HuH-7 (cell line): ENCODE data around the gene POLR3B.
"Not testable (repeated sequence)": the region's sequence is repeated elsewhere in the genome, so short reads cannot be mapped to it uniquely, and the experiment has no call there.

Experiments
- DNase-seq: peaks from one replicate; pipeline ENCODE4 v3.0.0; 2011; ENCODE audit warnings: low spot score

The POLR3B gene

DNA sequence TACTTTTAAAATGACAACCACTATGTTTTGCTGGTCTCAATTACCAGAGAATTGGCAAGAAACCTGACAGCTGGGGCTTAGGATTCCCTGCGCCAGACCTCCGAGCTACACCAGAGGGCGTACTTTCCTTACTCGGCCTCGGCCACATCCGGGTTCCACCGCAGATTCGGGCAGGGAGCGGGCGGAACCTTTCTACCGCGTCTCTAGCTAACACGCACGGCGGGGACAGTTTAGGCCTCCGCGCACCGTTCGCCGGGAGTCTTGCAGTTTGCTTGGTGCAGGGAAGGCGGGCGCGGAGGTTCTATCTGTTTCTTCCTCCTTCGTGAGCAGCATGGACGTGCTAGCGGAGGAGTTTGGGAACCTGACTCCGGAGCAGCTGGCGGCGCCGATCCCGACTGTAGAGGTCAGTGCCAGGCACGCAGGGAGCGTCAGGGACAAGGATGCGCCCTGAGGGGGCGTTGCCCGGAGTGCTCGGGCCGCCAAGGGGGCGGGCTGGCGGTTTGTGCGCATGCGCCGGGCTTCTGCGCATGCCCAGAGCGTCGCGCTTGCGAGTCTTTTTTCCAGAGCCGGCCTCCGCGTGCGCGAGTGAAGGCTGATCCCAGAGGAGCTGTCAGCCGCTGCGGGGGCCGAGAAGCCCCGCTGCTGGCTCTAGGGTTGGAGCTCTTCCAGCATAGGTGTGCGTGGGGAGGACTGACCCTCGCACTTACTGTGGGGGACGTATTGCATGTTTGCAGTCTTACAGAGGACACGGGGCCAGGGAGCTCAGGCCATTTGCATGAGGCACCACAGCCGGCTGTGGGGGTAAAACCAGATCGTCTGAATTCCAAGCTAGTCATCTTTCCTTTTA lies at the start of gene POLR3B:
Gene POLR3B, plus strand, starts transcription at position 200 of the 847 bp plus-strand sequence. Its CDS starts 132 bp downstream, at position 332.
- peak; percentile 88 for DNase-seq

DNA sequence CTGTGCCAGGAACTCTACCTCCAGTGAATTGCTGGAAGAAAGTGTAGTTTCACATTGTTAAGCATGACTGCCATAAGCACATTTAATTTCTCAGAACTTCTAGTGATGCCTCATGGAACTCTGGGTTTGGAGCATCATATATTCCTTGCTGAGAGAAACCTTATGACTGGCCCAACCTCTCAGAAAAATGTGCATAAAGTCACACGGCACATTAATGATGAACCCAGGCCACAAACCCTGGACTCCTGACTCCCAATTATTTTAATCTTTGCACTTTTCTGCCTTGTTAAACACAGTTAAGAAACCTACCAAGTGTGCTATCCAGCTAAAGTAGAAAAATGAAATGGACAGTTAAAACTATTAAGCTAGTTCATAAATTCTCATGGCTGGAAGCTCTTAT lies 49.4 kb upstream of the POLR3B start:
- no peak for DNase-seq

DNA sequence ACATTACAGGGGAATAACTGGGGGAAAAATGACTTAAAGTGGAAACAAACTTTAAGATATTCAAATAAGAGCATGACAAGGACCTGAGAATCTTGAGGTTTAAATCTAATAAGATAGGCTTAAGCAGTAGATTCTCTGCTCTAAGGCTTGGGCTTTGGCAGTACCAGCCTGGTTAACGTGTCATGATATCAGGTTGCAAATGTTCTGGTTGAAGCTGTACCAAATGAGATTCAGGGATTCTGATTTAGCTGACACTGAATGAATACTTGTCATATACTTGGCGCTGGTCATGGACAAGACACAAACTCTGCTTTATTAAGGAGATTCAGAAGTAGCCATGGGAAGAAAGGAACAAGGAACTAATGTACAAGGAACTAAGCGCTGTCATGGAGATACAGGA lies 48.9 kb upstream of the POLR3B start:
- DNase-seq, result no peak

DNA sequence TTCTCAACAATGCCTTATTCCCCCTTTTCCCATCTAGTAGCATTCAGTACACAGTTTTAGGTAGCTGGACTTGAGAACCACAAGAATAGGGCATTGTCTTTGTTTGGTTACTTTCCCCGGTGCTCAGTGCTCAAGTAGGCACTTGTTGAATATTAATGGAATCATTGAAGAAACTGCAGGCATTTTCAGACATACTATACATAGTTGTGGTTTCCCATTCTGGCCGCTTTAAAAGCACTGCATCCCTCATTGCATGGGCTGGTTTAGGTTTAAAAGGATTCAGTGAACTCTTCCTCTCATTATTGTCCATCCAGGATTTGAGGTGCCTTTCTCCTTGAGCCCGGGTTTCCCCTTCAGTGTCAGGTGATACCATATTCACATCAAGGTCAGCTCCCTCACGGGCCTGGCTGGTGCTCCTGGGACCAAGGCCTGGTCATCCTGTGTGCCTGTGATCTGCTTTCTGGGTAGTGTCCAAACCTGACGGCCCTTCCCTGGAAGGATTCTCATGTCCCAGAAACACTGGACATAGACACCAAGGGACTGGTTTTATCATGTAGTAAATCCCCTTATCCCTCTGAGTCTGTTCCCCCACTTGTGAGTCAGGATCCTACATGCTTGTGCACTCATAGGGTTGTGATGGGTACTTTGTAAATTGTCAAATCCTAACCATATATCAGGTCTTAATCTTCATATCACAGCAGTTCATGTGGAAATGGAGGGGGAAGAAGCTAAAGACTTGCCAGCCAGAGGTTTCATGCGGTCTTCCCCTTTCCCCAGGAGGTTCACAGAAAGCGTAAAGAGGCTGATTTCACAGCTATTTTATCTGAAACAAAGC lies 47.7 kb upstream of the POLR3B start:
- DNase-seq, result no peak

DNA sequence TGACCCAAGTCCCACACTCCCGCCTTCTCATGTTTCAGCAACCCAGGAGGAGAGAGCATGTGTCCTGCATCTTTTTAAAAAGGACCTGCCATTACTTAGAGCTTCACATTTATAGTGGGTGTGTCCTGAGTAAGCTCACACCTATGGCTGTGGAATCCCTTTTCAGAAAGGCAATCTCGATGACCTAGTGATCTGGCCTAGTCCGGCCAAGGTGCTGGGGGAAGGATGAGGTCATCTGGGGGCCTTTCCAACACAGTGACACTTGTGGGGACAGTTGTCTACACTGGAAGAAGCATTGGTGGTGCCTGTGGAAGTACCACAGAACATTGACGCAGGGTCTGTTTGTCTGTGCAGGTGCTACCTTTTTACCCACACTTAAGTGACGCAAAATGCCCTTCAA lies 46.9 kb upstream of the POLR3B start:
- no peak for DNase-seq

DNA sequence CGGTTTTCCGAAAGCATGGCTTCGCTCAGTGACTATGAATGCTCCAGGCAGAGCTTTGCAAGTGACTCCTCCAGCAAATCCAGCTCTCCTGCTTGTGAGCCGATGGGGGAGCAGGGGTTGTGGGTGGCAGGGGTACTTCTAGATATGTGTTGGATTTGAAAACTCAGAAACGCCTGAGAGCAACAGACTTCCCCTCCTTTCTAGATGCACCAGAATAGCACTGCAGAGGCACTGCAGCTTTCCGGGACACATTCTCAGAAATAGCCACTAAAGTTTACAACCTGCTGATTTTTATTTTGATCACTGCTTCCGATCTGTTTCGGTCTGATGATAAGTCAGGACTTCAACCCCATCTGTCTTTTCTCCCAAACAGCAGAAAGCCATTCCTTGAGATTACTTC lies 46.4 kb upstream of the POLR3B start:
- DNase-seq, result no peak

DNA sequence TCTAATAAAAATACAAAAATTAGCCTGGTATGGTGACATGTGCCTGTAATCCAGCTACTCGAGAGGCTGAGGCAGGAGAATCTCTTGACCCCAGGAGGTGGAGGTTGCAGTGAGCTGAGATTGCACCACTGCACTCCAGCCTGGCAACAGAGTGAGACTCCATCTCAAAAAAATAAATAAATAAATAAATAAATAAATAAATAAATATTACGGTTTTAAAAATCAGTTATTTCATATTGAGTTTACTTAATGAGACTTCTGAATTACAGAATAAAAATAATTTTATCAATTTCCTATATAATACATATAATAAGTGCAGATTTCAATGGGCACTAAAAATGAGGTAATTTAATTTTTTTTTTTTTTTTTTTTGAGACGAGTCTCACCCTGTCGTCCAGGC lies 44.1 kb upstream of the POLR3B start:
- not testable (repeated sequence) for DNase-seq

DNA sequence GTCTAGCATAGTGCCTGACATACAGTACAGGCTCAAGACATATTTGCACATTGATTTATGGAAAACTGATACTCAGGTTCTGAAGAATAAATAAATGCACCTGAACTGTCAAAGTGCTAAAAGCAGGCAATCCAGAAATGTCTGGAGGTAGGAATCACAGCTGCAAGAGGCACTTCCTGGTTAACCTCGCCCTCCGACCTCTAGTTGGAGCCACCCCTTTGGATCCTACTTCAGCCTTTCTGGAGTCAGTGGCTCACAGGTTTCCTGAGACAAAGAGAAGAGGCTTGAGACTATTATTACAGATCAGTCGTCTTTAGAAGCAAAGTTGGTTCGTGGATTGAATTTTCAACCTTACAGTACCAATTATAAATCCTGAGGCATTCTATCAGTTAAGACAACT lies 42.0 kb upstream of the POLR3B start:
- no peak for DNase-seq

DNA sequence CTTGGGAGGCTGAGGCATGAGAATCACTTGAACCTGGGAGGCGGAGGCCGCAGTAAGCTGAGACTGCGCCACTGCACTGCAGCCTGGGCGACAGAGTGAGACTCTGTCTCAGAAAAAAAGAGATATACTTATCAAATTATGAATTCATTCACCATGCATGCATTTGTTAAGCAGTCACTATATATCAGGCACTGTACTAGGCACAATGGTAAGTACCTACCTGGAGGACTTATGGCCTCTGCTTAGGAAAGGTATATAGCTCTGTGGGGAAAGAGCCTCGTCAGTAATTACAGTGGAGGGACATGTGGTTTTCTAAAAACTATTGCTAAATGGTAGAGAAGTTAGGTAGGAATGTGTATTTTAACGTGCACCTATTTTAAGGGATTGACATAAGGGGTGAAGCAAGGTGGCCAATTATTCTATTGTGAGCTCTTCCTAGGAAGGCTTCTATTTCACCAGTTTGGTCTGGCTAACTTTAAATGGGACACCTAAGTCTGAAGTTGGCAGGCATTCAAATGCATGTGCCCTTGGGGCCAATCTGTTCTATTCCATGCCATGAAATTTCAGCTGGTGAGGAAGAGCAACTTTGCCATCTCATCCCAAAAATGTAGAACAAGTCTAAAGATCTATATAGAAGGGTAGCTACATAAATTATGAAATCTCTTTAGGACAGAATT lies 40.0 kb upstream of the POLR3B start:
- DNase-seq, result no peak

DNA sequence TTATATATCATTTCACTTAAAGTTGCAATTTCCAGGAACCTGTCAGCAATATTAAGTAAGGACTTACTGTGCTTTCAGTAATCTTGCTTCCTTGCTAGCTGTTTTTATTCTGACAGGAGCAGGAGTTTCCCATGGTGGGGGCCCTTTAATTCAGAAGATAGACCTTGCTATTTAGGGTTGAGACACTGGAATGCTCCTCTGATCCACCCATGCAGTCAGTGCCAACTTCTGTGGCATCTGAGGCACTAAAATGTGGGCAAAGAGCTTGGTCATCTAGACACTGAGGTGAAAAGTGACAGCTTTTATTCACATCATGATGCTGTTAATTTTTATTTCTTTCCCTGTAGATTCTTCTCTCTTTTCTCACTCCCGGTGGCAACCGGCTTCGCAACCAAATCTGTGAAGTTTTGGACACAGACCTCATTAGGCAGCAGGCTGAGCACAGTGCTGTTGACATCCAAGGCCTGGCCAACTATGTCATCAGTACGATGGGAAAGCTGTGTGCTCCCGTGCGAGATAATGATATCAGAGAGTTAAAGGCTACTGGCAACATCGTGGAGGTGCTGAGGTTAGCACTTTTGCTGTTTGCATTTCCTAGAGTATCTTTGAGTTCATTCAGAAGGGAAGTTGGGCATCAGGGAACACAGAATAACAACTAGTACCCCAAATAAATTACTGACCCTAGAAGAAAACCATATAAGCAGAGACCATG lies 36.3 kb upstream of the POLR3B start:
- DNase-seq, result no peak

DNA sequence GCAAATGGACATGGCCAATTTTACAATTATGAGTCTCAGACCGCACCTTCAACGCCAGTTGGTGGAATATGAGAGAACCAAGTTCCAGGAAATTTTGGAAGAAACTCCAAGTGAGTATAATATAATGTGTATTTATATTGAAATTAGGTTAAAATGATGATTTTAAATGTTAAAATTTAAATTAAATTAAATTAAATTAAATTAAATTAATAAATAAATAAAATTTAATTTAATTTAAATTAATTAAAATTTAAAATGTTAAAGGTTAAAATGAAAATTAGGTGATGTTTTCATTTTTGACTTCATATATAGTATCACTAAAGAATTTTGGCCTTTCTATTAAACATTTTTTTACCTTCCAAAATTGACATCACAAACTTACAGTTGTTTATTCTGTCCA lies 34.0 kb upstream of the POLR3B start:
- DNase-seq, result no peak

DNA sequence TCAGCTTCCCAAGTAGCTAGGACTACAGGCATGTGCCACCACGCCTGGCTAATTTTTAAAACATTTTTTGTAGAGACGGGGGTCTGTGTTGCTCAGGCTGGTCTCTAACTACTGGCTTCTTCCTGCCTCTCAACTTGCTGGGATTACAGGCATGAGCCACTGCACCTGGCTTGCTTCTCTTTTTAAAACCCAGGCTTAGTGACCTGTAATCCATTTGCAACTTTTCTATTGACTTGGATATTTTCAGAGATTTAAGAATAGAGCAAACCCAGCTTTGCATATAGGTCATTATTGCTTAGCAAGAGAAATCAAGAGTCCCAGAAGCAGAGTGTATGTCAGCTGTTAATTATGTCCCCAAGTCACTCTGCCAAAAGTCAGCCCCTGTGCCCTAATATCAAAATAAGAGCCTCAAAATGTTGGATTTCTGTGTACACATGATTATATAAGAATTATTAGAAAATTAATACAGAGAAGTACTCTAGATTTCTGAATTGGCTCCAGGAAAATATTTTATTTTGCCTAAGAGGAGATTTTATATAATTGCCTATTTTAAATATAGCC lies 30.2 kb upstream of the POLR3B start:
- DNase-seq, result no peak

DNA sequence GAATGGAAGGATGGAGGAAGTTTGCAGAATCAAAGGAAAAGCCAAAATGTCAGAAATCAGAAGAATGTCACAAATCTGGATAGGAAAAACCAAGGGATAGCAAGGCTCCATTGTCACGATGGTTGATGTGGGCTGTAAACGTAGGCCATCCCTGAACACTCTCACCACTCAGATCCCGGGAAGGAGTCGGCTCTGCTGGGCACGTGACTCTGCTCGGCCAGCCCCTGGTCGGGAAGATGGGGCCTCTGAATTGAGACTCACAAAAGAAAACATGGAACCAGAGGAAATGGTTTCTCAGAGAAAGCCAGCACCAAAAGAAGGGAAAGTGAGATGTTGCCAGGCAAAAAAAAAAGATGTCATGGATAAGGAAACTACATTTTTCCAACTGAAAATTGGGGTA lies 28.8 kb upstream of the POLR3B start:
- DNase-seq, result no peak

DNA sequence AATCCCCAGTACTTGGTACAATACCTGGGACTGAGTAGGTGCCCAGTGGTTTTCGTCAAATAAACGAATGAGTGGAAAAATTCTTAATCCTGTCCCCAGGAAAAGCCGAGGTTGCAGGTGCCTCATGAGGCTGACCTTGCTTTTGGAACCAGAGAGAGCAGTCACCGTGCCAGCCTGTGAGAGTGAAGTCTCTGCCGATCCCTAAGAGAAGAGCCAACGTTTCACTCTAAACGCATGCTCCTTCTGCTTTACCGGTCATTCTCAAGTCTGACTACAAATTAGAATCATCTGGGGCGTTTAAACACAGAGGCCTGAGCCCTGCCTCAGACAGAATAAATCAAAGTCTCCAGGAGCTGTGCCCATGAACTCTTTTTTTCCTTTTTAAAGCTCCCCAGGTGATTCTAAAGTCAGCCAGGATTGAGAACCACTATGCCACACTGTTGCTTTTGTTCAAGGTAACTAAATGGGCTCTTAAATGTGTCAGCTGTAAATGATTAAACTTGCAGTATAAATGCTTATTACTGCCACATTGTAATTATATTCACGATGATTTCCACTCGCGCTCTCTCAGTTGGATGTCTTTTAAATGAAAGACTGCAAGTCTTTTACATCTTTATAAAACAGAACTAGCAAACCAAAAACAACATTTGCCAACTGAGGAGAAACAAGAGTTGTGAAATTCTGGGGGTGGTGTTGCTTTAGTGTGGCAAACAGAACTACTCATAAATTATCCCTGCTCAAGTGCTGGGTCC lies 28.1 kb upstream of the POLR3B start:
- DNase-seq, result no peak

DNA sequence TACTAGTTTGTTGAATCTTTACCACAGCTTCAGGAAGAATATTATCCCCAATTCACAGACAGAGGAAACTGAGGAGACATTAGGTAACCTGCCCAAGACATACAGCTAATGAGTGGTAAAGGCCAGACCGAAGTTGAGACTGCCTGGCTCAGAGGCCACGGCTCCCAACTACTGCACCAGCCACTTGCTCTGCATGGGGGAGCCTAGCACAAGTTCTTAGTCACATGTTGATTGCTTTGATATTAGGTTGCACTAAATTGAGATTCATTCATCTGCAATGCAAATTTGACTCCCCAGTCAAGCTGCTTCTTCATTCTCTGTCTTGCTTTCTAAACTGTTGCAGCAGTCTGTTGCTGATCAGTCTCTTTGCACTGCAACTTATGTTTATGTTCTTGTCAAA lies 25.9 kb upstream of the POLR3B start:
- DNase-seq, result no peak

DNA sequence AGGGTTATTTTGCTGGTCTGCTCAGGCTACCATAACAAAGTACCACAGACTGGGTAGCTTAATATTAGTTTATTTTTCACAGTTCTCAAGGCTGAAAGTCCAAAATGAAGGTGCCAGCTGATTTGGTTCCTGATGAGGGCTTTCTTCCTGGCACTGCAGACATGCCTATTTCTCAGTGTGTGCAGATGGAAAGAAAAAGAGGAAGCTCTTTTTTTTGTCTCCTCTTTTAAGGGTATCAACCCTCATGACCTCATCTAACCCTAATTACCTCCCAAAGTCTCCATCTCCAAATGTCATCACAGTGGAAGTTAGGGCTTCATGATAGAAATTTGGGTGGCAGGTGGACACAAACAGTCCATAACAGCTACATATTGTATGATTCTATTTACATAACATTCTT lies 25.0 kb upstream of the POLR3B start:
- DNase-seq, result no peak

DNA sequence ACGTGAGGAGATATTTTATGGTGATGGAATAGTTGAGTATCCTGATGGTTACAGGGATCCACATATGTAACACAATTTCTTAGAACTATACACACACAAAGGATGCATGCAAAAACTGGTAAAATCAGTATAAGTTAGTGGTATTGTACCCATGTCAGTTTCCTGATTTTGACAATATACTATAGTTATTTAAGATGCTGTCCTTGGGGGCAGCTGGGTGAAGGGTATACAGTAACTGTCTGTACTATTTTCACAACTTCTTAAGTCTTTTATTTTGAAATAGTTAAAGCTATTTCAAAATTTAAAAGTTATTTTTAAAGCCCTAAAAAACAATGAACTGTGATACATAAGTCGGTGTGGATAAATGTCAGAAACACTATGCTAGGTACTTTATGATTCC lies 24.5 kb upstream of the POLR3B start:
- no peak for DNase-seq

DNA sequence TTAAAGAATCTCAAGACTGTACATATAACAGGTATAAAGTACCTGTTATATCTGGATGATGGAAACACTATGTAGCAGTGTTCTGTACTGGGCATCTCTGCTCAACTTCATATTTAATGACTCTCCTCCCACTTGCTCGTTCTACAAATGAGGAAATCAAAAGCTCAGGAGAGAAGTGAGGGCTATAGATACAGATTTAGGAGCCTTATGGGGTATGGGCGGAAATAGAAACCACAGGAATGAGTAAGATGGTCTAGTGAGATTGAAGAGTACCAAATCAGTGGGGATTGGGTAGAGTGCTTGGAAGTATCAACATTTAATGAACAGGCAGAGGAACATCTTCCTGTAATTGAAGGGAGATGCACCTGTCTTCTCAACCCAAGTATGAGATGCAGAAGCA lies 23.8 kb upstream of the POLR3B start:
- no peak for DNase-seq

DNA sequence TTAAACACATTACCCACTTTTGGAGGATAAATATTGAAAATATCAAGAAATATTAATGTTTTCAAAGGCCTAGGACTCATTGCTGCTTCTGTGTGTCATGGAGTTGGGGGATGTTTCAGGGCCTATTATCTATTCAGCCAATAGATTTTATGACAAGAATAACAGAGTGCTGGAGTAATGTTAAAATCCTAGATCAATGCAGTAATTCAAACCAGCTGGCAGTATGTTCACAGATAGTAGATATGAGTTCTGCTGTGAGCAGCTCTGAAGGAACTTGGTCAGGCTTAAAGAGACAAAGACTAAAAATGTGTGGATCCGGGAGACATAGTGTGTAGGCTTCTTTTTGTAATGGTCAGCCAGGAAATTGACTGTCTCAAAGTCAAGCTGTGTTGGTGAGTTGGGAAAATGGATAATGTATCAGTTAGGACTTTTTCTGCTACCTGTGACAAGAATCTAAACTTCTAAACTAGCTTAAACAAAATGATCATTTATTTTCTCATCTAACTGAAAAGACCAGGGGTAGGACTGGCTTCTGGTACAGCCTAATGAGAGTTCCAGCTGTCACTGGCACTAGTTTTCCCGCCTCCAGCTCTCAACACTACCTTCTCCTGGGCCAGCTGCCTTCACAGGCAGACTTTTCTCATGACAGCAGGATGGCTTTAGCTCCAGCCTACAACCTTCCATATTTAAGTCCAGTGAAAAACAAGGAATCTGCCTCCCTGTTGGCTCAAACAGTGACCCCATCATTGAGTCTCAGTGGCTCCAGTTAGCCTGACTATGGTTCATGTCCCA lies 16.3 kb upstream of the POLR3B start:
- no peak for DNase-seq
